Activated naive CD4-positive, alpha-beta T cell treated with anti-CD3 and anti-CD28 coated beads, Interleukin-2, amount 50 U/mL, for 24 hours (primary cell): ENCODE data around the gene SLC7A4.
"Not testable (repeated sequence)": the region's sequence is repeated elsewhere in the genome, so short reads cannot be mapped to it uniquely, and the experiment has no call there.

Experiments used
- H3K27ac Mint-ChIP-seq: one replicate; pipeline ENCODE4 v1.8.0; 2021; ENCODE audit warnings: mild to moderate bottlenecking, mixed read lengths
- H3K27me3 Mint-ChIP-seq: one replicate; pipeline ENCODE4 v1.8.0; 2021; ENCODE audit warnings: mixed read lengths
- H3K36me3 Mint-ChIP-seq: one replicate; pipeline ENCODE4 v1.8.0; 2021; ENCODE audit warnings: mixed read lengths
- H3K4me1 Mint-ChIP-seq: one replicate; pipeline ENCODE4 v1.8.0; 2021; ENCODE audit warnings: mixed read lengths
- H3K4me3 Mint-ChIP-seq: one replicate; pipeline ENCODE4 v1.8.0; 2021; ENCODE audit warnings: mild to moderate bottlenecking, mixed read lengths
- H3K9me3 Mint-ChIP-seq: one replicate; pipeline ENCODE4 v1.8.0; 2021; ENCODE audit warnings: mixed read lengths

The SLC7A4 gene

GRCh38 chr22:21016644-21017420 is 15.5 kb downstream of the SLC7A4 start:
- Mint-ChIP-seq H3K27me3 (no peaks in the 10 kb centered on the region), H3K9me3 (no peaks in the 10 kb centered on the region), H3K27ac (peak overlapping the region; percentile 42), H3K4me1 (peaks cover 30% of the 10 kb centered on the region), H3K4me3 (no peak overlapping the region), H3K36me3 (no peaks in the 10 kb centered on the region)

- Mint-ChIP-seq H3K9me3 (no peaks in the 10 kb centered on the region), H3K36me3 (no peaks in the 10 kb centered on the region), H3K4me1 (peaks cover 30% of the 10 kb centered on the region), H3K27me3 (no peaks in the 10 kb centered on the region), H3K27ac (no peak overlapping the region), H3K4me3 (no peak overlapping the region)
These were observed 16.8 kb downstream of the SLC7A4 start for GRCh38 chr22:21015466-21016006.

DNA sequence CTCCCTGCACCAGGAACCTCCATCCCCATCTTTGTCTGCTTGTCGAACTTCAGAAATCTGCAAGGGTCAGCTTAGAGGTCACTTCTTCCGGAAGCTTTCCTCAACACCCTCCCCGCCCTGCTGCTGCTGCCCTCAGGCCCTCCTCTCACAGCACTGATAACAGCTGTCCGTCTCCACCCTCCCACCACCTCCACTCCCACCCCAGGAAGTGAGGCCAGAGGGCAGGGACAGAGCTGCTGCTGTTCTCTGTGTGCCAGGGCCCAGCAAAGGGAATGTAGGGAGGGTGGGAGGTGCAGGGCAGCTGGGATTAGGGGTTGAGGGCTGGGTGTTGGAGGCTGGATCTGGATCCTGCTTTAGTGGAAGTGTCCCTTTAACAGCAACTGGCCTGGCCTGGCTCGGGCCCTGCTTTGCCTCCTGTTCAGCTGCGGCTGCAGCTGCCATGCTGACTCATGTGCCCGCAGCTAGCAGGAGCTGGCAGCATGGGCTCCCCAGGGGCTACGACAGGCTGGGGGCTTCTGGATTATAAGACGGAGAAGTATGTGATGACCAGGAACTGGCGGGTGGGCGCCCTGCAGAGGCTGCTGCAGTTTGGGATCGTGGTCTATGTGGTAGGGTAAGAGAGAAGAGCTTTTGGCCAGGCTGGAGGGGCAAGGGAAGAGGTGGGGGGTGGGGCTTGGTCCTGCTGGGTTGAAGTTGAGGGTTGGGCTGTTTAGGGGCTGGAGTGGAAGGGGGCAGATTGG is 17.5 kb downstream of the SLC7A4 start, which contains the start of gene P2RX6:
TSS of gene P2RX6 (plus strand) at position 440 of the 740 bp plus-strand sequence. CDS start at position 450, 10 bp downstream.
- no peaks in the 10 kb centered on the region for H3K27me3 Mint-ChIP-seq
- H3K27ac Mint-ChIP-seq = peak within 1 kb of the TSS; percentile 87

DNA sequence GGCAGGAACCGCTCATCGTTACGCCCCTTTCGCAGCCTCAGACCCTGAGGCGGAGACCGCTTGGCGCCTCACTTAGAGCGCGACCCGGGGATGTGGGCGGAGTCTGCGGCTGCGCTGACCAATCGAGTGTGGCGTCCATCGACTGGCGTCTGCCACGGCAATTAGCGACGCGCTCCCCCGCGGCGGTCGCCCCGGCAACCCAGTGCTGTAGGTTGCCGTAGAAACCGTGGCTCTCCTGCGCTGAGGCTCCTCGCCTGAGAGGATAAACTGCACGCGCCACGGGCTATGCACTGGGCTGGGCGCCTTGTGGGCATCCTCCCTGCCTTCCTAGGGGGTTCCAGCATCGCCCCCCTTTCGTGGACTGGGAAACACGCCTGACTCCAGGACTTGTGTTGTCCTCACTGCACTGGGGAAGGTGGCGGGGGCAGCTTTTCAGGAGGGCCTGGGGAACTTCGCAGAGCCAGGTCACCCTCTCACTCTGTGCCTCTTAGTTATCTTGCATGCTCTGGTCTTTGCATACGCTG is 18.1 kb downstream of the SLC7A4 start:
- Mint-ChIP-seq H3K9me3 (no peaks in the 10 kb centered on the region), H3K27me3 (no peaks in the 10 kb centered on the region), H3K4me3 (peak overlapping the region; percentile 88), H3K4me1 (peaks cover 30% of the 10 kb centered on the region), H3K36me3 (no peaks in the 10 kb centered on the region), H3K27ac (peak overlapping the region; percentile 87)

More for the DNA sequence above, 17.5 kb downstream of the SLC7A4 start, which contains the start of gene P2RX6:
- no peaks in the 10 kb centered on the region for H3K36me3 Mint-ChIP-seq
- H3K9me3 Mint-ChIP-seq = no peaks in the 10 kb centered on the region
- peak within 1 kb of the TSS; percentile 88 for H3K4me3 Mint-ChIP-seq
- H3K4me1 Mint-ChIP-seq = peaks cover 30% of the 10 kb centered on the region

DNA sequence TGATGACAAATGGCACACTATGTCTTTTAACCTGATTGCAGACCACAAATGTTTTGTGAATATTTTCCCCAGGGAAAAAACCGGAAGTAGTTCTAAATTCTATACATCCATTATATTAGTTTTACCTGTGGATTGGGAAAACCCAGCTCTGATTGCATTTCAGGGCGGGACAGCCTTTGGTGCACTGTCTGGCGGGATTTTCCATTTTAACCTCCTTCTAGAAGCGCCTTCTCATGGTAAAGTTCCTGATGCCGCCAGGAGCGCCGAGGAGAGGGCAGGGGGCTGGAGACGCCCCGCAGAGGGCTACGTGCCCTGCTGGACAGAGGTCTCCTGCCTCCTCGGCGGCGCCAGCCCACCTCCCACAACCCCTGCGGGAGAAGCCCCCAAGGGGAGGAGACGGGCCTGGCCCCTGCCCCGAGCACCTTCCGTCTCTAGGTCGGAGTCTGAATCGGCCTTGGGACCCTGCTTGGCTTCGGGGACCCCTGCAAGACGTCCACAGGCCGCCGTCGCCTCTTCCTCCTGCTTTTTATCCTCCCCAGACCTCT is 18.6 kb downstream of the SLC7A4 start:
- Mint-ChIP-seq H3K36me3 (no peaks in the 10 kb centered on the region), H3K4me3 (peak overlapping the region; percentile 88), H3K9me3 (no peaks in the 10 kb centered on the region), H3K27ac (peak overlapping the region; percentile 87), H3K4me1 (peaks cover 30% of the 10 kb centered on the region), H3K27me3 (no peaks in the 10 kb centered on the region)

DNA sequence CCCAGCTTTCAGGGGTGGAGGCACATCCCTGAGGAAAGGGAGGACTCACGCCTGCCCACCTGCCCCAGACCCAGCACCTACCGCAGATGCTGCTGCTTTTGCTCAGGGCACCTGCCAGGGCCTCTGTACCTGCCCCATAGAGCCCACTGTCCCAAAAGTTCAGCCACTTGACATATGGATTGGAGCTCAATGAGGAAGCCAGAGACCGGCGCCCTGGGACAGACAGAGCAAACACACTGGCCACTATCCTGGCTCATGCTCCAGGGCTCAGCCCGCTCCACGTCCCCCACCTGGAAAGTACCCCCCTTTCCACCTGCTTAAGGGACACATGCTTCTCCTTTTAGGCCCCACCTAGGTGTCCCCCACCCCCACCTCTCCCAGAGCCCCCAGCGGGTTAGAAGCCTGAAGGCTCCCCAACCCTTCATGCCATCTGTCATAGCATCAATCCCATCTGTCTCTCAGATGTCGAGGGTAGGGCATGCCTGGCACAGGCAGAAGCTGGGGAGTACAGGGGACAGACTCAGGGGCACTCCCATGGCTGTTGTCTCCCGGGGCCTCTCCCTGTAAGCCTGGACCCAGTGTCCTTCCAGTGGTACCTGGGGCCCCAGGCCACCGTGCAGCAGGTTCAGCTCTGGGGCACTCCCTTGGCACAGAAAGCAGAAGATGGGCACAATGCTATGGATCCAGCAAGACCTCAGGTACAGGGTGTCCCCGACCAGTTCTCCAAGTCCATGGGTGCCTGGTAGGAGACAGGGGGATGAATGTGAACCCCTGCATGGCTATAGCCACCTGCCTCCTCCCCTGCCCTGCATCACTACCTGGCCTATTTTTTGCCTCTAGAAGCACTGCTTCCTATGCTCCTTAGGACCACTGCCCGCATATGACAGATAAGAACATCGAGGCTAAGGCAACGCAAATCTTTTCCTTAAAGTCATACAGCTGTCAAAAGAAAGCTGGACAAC is 19.6 kb downstream of the SLC7A4 start:
- Mint-ChIP-seq H3K36me3 (no peaks in the 10 kb centered on the region), H3K4me1 (peaks cover 30% of the 10 kb centered on the region), H3K4me3 (peak overlapping the region; percentile 55), H3K9me3 (no peaks in the 10 kb centered on the region), H3K27ac (no peak overlapping the region), H3K27me3 (no peaks in the 10 kb centered on the region)

GRCh38 chr22:21010426-21011113 is 21.8 kb downstream of the SLC7A4 start:
- H3K4me1 Mint-ChIP-seq = peaks cover 20% of the 10 kb centered on the region
- no peak overlapping the region for H3K27ac Mint-ChIP-seq
- H3K36me3 Mint-ChIP-seq = no peaks in the 10 kb centered on the region
- H3K9me3 Mint-ChIP-seq = no peaks in the 10 kb centered on the region
- H3K4me3 Mint-ChIP-seq = no peak overlapping the region
- H3K27me3 Mint-ChIP-seq = no peaks in the 10 kb centered on the region

GRCh38 chr22:21009638-21010425 is 22.5 kb downstream of the SLC7A4 start:
- Mint-ChIP-seq H3K9me3 (no peaks in the 10 kb centered on the region), H3K36me3 (no peaks in the 10 kb centered on the region), H3K27me3 (no peaks in the 10 kb centered on the region), H3K4me1 (peaks cover 13% of the 10 kb centered on the region), H3K4me3 (no peak overlapping the region), H3K27ac (no peak overlapping the region)

DNA sequence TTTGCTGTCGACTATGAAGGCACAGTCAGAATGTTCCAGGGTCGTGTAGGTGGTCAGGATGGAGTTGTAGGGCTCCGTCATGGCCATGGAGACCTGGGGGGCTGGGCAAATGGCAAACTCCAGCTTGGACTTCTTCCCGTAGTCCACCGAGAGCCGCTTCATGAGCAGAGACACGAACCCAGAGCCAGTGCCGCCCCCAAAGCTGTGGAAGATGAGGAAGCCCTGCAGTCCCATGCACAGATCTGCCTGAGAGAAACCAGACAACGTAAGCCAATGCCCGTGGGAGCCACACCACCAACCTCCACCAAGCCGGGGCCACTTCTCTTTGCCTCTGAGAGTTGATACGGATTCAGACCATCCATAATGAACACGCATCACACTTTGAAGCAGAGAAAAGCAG is 23.2 kb downstream of the SLC7A4 start:
- H3K27ac Mint-ChIP-seq = not testable (repeated sequence)

DNA sequence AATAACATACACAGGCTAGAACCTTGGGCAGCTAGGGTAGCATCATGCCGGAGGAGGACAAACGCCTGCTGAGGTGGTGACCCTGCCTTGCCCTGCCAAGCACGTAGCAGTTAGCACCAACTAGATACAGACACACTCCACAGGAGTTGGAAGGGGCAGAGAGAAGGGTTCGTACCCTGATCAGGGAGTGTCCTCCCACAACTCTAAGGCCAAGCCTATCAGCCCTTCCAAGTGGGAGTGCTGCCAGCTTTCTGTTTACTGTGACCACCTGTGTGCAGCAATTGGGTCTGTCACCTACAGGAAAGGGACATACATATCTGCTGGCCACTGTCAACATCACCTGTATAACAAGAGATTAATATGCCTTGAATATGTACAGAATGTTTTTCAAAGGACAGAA is 28.6 kb downstream of the SLC7A4 start:
- Mint-ChIP-seq H3K4me3 (peak overlapping the region; percentile 96), H3K9me3 (no peaks in the 10 kb centered on the region), H3K36me3 (peaks cover 2% of the 10 kb centered on the region), H3K27ac (peak overlapping the region; percentile 51), H3K27me3 (no peaks in the 10 kb centered on the region), H3K4me1 (peaks cover 35% of the 10 kb centered on the region)

More for the DNA sequence above, 23.2 kb downstream of the SLC7A4 start:
- not testable (repeated sequence) for H3K36me3 Mint-ChIP-seq, H3K9me3 Mint-ChIP-seq, H3K27me3 Mint-ChIP-seq, H3K4me3 Mint-ChIP-seq, H3K4me1 Mint-ChIP-seq

GRCh38 chr22:21001601-21002325 is 30.6 kb downstream of the SLC7A4 start, which contains the start of gene THAP7:
THAP7 (minus strand) TSS chr22:21002118; CDS start chr22:21001911, 207 bp downstream.
- Mint-ChIP-seq H3K9me3 (no peaks in the 10 kb centered on the region), H3K27me3 (no peaks in the 10 kb centered on the region), H3K4me3 (peak within 1 kb of the TSS; percentile 96), H3K4me1 (peaks cover 42% of the 10 kb centered on the region), H3K36me3 (peaks cover 2% of the 10 kb centered on the region), H3K27ac (peak within 1 kb of the TSS; percentile 98)

DNA sequence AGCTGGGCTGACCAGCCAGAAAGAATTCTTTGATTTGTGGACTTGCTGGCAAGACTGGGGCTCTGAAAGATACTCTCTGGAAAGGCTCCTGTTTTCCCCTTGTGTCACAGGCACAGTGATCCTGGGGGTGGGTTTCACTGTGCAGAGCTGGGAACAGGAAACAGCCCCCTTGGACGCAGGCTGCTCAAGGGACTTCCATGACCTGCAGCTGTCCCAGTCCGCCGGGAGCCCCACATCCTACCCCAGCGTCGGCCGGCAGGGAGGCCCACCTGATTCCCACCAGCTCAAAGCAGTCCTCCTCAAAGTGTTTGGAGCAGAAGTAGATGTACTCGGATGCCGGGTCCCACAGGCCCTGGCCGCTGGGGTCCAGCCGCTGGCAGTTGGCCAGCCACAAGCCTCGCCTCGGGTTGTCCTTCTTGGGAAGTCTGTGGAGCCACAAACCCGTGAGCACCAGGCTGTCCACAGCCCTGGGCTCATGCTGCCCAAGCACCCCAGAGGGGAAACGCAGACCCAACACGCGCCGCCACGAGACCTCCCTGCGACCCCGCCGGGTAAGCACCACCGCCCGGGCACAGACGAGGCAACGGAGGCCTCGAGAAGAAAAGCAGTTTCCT is 31.3 kb downstream of the SLC7A4 start:
- H3K27me3 Mint-ChIP-seq = no peaks in the 10 kb centered on the region
- H3K27ac Mint-ChIP-seq = peak overlapping the region; percentile 98
- H3K36me3 Mint-ChIP-seq = peaks cover 2% of the 10 kb centered on the region
- H3K9me3 Mint-ChIP-seq = no peaks in the 10 kb centered on the region
- H3K4me1 Mint-ChIP-seq = peaks cover 42% of the 10 kb centered on the region
- peak overlapping the region; percentile 96 for H3K4me3 Mint-ChIP-seq
